ENCODE data around the gene MCF2L. TPM values are rescaled to one million over a fixed set of nuclear protein-coding genes. Genes with fewer than 3 reads are reported as not detected.

Gene MCF2L
- total RNA-seq, 4 donors from 2014 or later = 25.0 to 103 (median 61.0) TPM

DNA sequence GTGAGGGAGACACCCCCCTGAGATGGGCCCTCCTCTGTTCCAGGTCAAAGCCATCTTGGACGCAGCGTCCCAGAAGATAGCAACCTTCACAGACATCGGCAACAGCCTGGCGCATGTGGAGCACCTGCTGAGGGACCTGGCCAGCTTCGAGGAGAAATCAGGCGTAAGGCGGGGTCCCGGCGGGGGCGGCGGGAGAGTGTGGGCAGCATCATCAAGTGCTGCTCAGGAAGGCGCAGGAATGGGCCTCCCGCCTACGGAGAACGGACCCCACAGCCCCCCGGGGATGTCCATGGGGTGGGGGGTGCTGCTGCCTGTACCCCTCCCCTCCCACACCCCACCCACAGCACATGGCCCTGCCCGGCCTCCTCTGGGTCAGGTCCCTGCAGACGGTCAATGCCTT, 105.4 kb downstream of the MCF2L start:
- H3K27ac ChIP-seq = no peak overlapping the region
- H3K27me3 ChIP-seq = no peaks in the 10 kb centered on the region
- DNase-seq = no peak
- H3K4me1 ChIP-seq = no peaks in the 10 kb centered on the region
- intact Hi-C loops (cut with DNase I; ENCODE audit: low total_unique reads) = no loop called here
- no peak overlapping the region for H3K4me3 ChIP-seq
- no peaks in the 10 kb centered on the region for H3K9me3 ChIP-seq
- TF ChIP-seq POLR2A (IDR thresholded peaks at IDR 0.05) = no peak
- TF ChIP-seq, protein P1, sequence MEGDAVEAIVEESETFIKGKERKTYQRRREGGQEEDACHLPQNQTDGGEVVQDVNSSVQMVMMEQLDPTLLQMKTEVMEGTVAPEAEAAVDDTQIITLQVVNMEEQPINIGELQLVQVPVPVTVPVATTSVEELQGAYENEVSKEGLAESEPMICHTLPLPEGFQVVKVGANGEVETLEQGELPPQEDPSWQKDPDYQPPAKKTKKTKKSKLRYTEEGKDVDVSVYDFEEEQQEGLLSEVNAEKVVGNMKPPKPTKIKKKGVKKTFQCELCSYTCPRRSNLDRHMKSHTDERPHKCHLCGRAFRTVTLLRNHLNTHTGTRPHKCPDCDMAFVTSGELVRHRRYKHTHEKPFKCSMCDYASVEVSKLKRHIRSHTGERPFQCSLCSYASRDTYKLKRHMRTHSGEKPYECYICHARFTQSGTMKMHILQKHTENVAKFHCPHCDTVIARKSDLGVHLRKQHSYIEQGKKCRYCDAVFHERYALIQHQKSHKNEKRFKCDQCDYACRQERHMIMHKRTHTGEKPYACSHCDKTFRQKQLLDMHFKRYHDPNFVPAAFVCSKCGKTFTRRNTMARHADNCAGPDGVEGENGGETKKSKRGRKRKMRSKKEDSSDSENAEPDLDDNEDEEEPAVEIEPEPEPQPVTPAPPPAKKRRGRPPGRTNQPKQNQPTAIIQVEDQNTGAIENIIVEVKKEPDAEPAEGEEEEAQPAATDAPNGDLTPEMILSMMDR (IDR thresholded peaks at IDR 0.05) = no peak
- H3K36me3 ChIP-seq = no peaks in the 10 kb centered on the region

DNA sequence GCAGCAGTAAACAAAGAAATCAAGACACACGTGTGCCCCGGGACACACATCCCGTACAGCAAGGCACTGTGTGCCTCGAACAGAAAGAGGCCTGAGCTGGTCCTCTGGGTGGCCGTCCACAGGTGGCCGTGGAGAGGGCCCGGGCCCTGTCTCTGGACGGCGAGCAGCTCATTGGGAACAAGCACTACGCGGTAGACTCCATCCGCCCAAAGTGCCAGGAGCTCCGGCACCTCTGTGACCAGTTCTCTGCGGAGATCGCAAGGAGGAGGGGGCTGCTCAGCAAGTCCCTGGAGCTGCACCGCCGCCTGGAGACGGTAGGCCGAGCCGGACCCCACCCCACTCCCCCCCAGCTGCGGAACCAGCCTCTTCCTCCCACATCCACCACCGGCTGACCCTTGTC, 105.9 kb downstream of the MCF2L start:
- Histone ChIP-seq H3K27me3 (no peaks in the 10 kb centered on the region), H3K36me3 (no peaks in the 10 kb centered on the region), H3K4me3 (no peak overlapping the region), H3K27ac (no peak overlapping the region), H3K9me3 (no peaks in the 10 kb centered on the region), H3K4me1 (no peaks in the 10 kb centered on the region)
- no peak for TF ChIP-seq POLR2A (IDR thresholded peaks at IDR 0.05)
- TF ChIP-seq, protein P1 (IDR thresholded peaks at IDR 0.05) = no peak
- no peak for DNase-seq
- intact Hi-C loops (cut with DNase I; ENCODE audit: low total_unique reads) = no loop called here

DNA sequence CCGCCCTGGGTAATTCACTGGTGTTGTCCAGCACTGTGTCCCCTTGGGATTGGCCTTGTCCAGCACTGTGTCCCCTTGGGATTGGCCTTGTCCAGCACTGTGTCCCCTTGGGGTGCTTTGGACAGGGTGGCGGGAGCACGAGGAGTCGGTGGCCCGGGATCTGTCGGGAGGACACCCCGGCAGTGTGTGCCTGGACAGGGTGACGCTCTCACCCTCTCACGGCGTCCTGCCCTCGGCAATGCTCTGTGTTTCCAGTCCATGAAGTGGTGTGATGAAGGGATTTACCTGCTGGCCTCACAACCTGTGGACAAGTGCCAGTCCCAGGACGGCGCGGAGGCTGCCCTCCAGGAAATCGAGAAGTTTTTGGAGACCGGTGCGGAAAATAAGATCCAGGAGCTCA, 106.7 kb downstream of the MCF2L start:
- Histone ChIP-seq H3K4me3 (no peak overlapping the region), H3K36me3 (no peaks in the 10 kb centered on the region), H3K27me3 (no peaks in the 10 kb centered on the region), H3K27ac (no peak overlapping the region), H3K9me3 (no peaks in the 10 kb centered on the region), H3K4me1 (no peaks in the 10 kb centered on the region)
- DNase-seq = no peak
- intact Hi-C loops (cut with DNase I; ENCODE audit: low total_unique reads) = no loop called here
- TF ChIP-seq, protein P1 (IDR thresholded peaks at IDR 0.05) = no peak
- TF ChIP-seq POLR2A (IDR thresholded peaks at IDR 0.05) = no peak

DNA sequence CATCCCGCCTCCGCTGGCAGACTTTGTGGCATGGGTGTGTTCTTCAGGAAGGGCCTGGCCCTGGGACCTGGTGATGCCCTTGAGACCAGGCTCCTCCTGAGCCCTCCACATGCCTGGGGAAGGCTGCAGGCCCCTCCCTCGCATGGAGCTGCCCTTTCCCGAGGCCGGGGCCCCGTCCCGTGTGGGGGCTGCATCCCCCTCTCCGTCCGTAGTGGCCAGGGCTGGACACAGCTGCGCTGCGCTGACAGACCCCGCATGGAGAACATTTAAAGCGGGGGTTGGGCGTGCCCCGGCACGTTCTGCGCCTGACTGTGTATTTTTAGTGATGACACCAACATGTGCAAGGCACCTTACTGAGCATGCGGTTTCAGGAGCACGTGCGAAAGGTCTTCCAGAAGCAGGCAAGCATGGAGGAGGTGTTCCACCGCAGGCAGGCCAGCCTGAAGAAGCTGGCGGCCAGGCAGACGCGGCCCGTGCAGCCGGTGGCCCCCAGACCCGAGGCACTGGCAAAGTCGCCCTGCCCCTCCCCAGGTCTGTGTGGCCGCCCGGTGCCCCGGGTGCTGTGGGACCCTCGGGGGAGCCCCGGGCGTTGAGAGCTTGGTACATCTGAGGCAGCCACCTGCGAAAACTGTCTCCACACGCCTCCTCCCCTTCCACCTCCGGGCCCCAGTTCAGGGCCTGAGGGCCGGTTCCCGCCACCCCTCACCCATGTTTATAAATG, 107.8 kb downstream of the MCF2L start:
- H3K36me3 ChIP-seq = no peaks in the 10 kb centered on the region
- intact Hi-C loops (cut with DNase I; ENCODE audit: low total_unique reads) = no loop called here
- H3K4me1 ChIP-seq = no peaks in the 10 kb centered on the region
- no peaks in the 10 kb centered on the region for H3K27me3 ChIP-seq
- no peak overlapping the region for H3K27ac ChIP-seq
- no peaks in the 10 kb centered on the region for H3K9me3 ChIP-seq
- no peak for DNase-seq
- H3K4me3 ChIP-seq = no peak overlapping the region
- TF ChIP-seq POLR2A (IDR thresholded peaks at IDR 0.05) = no peak
- TF ChIP-seq, protein P1 (IDR thresholded peaks at IDR 0.05) = no peak

DNA sequence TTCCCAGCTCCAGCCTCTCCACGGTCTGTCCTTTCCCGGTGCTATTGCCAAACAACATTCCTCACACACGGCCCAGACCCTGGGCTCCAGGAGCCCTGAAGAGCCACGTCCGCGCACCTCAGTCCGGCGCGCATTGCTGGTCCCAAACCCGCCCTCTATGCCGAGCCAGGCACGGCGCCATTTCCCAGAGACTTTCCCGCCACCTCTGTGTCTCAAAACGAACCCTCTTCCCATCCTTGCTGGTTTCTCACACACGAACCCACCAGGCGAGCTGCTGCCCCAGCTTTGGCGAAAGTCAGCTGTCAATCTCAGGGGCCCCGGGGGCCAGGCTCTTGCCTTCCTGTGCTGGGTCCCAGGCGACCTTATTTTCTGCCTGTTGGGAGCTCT, 108.5 kb downstream of the MCF2L start:
- H3K9me3 ChIP-seq = no peaks in the 10 kb centered on the region
- no peak overlapping the region for H3K27ac ChIP-seq
- no peaks in the 10 kb centered on the region for H3K27me3 ChIP-seq
- no peak overlapping the region for H3K4me3 ChIP-seq
- no peak for DNase-seq
- intact Hi-C loops (cut with DNase I; ENCODE audit: low total_unique reads) = no loop called here
- H3K36me3 ChIP-seq = no peaks in the 10 kb centered on the region
- H3K4me1 ChIP-seq = no peaks in the 10 kb centered on the region
- TF ChIP-seq, protein P1 (IDR thresholded peaks at IDR 0.05) = no peak
- no peak for TF ChIP-seq POLR2A (IDR thresholded peaks at IDR 0.05)
